ENCODE data around the gene CABLES1. TPM values are rescaled to one million over a fixed set of nuclear protein-coding genes. Genes with fewer than 3 reads are reported as not detected.

The CABLES1 gene
- total RNA-seq (2021; ENCODE audit: unreplicated experiment): 66.4 TPM
- polyA plus RNA-seq (2012; ENCODE audit: insufficient read length): 43.4 TPM
- Bru-seq, nascent RNA: percentile 91 among the genes with signal in this experiment
- BruChase-seq, experiment 1, labeled RNA remaining after a 2-hour chase: percentile 77 among the genes with signal in this experiment
- percentile 82 among the genes with signal in this experiment for BruChase-seq, experiment 2, labeled RNA remaining after a 6-hour chase
- long read RNA-seq, full-length matches to known transcripts: 218 of 280 reads
- long read RNA-seq, partial matches to known transcripts: 22 of 280 reads
- long read RNA-seq, other reads (novel, unspliced or antisense): 40 of 280 reads

DNA sequence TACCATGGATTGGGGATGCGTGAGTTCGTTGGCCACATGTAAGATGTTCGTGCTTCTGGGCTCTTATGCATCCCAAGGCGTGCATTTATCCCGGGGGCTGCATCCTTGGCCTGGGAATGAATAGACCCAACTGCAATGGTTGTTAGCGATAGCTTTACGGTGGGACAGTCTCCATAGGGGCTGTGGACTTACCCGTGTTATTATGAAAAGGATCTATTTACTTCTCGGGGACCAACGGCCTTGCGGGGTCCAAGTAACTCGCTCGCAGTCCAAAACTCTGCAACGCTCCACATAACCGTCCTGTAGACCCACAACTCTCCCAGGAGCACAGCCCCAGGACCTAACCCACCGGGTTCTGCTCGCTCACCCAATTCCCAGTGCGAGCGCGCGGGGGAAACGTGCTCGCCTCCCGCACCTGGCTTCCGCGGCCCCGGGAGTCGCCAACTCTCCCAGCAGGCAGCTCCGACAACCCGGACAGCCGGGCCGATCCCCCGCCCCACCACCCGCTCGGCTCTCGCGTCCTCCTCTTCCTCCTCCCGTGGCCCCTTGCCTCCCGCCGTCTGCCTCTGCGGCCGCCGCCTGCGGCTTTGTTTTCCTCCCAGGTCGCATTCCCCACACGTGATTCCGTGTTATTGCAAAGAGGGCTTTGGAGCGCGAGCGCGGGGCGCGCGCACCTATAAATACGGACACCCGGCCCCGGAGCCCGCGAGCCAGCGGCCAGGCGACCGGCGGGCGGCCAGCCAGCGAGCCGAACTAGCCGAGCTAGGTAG, at the start of gene CABLES1:
Gene CABLES1, plus strand, starts transcription at position 706 of the 770 bp plus-strand sequence. CDS start 278 bp downstream, outside the sequence.
- no TSS peak for BruUV-seq (replicated peaks)
- ChIA-PET POLR2A (interaction anchor here (0.5 kb wide), 2 partner anchors 25 to 28 kb away, joined by 3 to 7 read pairs; no protein-coding TSS in a partner anchor), CTCF (interaction anchor here (0.6 to 1.9 kb wide), 3 partner anchors 28 to 103 kb away, joined by 3 to 6 read pairs (median 4); no protein-coding TSS in a partner anchor)
- peak within 1 kb of the TSS; percentile 97 for H3K27ac ChIP-seq (ENCODE audit: low read length)
- H3K9me3 ChIP-seq (ENCODE audit: control insufficient read depth, insufficient read depth, low read depth, low read length): no peaks in the 10 kb centered on the region
- ATAC-seq (peak; percentile 65), DNase-seq (ENCODE audit: low read depth, low spot score) (no peak)
- peak within 1 kb of the TSS; percentile 69 to 91 for H3K4me3 ChIP-seq (ENCODE audit: low read depth in 2 of 2, low read length in 2 of 2)
- H3K27me3 ChIP-seq (ENCODE audit: control insufficient read depth, insufficient read depth, low read length): no peaks in the 10 kb centered on the region
- TF ChIP-seq, protein P1, sequence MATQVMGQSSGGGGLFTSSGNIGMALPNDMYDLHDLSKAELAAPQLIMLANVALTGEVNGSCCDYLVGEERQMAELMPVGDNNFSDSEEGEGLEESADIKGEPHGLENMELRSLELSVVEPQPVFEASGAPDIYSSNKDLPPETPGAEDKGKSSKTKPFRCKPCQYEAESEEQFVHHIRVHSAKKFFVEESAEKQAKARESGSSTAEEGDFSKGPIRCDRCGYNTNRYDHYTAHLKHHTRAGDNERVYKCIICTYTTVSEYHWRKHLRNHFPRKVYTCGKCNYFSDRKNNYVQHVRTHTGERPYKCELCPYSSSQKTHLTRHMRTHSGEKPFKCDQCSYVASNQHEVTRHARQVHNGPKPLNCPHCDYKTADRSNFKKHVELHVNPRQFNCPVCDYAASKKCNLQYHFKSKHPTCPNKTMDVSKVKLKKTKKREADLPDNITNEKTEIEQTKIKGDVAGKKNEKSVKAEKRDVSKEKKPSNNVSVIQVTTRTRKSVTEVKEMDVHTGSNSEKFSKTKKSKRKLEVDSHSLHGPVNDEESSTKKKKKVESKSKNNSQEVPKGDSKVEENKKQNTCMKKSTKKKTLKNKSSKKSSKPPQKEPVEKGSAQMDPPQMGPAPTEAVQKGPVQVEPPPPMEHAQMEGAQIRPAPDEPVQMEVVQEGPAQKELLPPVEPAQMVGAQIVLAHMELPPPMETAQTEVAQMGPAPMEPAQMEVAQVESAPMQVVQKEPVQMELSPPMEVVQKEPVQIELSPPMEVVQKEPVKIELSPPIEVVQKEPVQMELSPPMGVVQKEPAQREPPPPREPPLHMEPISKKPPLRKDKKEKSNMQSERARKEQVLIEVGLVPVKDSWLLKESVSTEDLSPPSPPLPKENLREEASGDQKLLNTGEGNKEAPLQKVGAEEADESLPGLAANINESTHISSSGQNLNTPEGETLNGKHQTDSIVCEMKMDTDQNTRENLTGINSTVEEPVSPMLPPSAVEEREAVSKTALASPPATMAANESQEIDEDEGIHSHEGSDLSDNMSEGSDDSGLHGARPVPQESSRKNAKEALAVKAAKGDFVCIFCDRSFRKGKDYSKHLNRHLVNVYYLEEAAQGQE (IDR thresholded peaks at IDR 0.05; ENCODE audit: insufficient read depth in 1 of 2, low read depth in 2 of 2, low read length in 1 of 2): no peak
- peak; percentile 31 for TF ChIP-seq POLR2AphosphoS5 (IDR thresholded peaks at IDR 0.05; ENCODE audit: low read depth, low read length)
- peak; percentile 70 for TF ChIP-seq TCF7L2 (IDR thresholded peaks at IDR 0.05; ENCODE audit: low read depth, low read length)
- TF ChIP-seq SIN3A (IDR thresholded peaks at IDR 0.05; ENCODE audit: borderline replicate concordance, insufficient read depth, low read depth, low read length): 0 out of 2 replicates have a peak, but pooled peaks have one; percentile 69
- TF ChIP-seq CTCF (IDR thresholded peaks at IDR 0.05): no peak
- in situ Hi-C loops (cut with HindIII; ENCODE audit: low pct_unique_long_range_greater_than_20kb, low sequenced_read_pairs): no loop called here
- H3K36me3 ChIP-seq (ENCODE audit: control insufficient read depth, insufficient read depth, low read length): no peaks in the 10 kb centered on the region
- intact Hi-C loops (cut with micrococcal nuclease; ENCODE audit: unreplicated experiment): loop anchor here (2.0 to 10.0 kb wide), 5 partner anchors 58 to 367 kb away; partner anchors contain the start of genes RBBP8 and RMC1
- peaks cover 53% of the 10 kb centered on the region for H3K4me1 ChIP-seq (ENCODE audit: control insufficient read depth, insufficient read depth, low read length)

- no peaks in the 10 kb centered on the region for H3K36me3 ChIP-seq (ENCODE audit: control insufficient read depth, insufficient read depth, low read length)
- CTCF ChIA-PET: interaction anchor here (0.6 kb wide), 1 partner anchor 94 kb away, joined by 3 read pairs; no protein-coding TSS in a partner anchor
- no peaks in the 10 kb centered on the region for H3K9me3 ChIP-seq (ENCODE audit: control insufficient read depth, insufficient read depth, low read depth, low read length)
- TF ChIP-seq TCF7L2 (IDR thresholded peaks at IDR 0.05; ENCODE audit: low read depth, low read length) (no peak), POLR2AphosphoS5 (IDR thresholded peaks at IDR 0.05; ENCODE audit: low read depth, low read length) (no peak), SIN3A (IDR thresholded peaks at IDR 0.05; ENCODE audit: borderline replicate concordance, insufficient read depth, low read depth, low read length) (no peak), CTCF (IDR thresholded peaks at IDR 0.05) (no peak)
- TF ChIP-seq, protein P1 (IDR thresholded peaks at IDR 0.05; ENCODE audit: insufficient read depth in 1 of 2, low read depth in 2 of 2, low read length in 1 of 2): no peak
- H3K4me3 ChIP-seq (ENCODE audit: low read depth in 2 of 2, low read length in 2 of 2): no peak overlapping the region
- intact Hi-C loops (cut with micrococcal nuclease; ENCODE audit: unreplicated experiment) (no loop called here), in situ Hi-C loops (cut with HindIII; ENCODE audit: low pct_unique_long_range_greater_than_20kb, low sequenced_read_pairs) (no loop called here)
- H3K4me1 ChIP-seq (ENCODE audit: control insufficient read depth, insufficient read depth, low read length): 0 out of 2 replicates have a peak, but pooled peaks cover 3% of the 10 kb centered on the region
- POLR2A ChIA-PET: interaction anchor here (0.6 kb wide), 1 partner anchor 32 kb away, joined by 16 read pairs; no protein-coding TSS in a partner anchor
- no TSS peak for BruUV-seq (replicated peaks)
- ATAC-seq (no peak), DNase-seq (ENCODE audit: low read depth, low spot score) (no peak)
- no peaks in the 10 kb centered on the region for H3K27me3 ChIP-seq (ENCODE audit: control insufficient read depth, insufficient read depth, low read length)
- 0 out of 2 replicates have a peak overlapping the region, but pooled peaks have one; percentile 2 for H3K27ac ChIP-seq (ENCODE audit: low read length)
These were observed 47.9 kb upstream of the CABLES1 start for GRCh38 chr18:23087352-23087751.

All from Panc1 (cell line).